HG02943 (cell line): ENCODE results near the gene CNIH2.

Source experiments
- ATAC-seq: cut with Tn5 transposase; IDR thresholded peaks from one replicate; pipeline ENCODE4 v1.9.1; 2021; ENCODE audit warnings: mild to moderate bottlenecking, low read depth, moderate library complexity; ENCODE audit not compliant: unreplicated experiment

CNIH2 gene

DNA sequence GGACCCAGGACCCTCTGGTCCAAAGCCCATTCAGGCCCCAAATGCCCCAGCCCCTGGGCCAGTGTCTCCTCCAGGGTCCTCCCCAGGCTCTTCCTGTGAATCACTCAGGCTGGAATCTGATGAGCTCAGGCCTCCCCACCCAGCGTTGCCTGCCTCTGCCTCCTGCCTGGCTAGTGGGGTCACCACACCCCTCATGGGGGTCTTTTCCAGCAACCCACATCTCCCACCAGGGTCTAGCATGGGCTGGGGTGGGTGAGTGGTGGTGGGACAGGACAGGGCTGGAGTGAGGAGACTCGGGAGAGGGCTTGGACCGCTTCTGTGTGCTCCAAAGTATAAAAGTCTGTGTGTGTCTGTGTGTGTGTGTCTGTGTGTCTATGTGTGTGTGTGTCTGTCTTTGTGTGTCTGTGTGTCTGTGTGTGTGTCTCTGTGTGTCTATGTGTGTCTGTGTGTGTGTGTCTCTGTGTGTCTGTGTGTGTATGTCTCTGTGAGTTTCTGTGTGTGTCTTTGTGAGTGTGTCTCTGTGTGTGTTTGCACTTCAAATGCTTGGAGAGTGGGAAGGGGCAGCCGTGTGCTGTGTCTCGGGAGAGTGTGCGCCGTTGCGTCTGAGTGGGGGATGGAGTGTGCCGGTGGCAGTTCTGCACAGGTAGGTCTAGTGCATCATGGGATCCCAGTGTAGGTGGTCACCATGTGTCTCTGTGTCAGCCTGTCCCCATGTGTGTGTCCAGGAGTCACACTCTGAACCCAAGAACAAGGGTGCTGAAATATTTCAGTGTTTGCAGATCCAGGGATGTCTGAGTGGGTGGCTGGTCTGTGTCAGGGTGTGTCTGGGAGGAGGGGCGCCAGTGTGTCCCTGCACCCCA, 49.4 kb downstream of the CNIH2 start:
- ATAC-seq = no peak

DNA sequence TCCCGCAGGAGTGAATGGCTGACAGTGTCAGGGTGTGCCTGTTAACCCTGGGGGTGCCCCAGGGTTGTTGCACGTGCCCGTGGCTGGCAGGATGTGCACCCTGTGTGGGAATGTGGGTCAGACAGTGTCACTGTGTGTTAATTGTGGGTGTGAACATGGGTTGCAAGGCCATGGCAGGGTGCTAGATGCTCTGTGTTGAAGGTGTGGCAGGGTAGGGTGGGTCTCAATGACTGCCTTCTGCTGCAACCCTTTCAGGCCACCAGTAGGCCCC, 50.0 kb downstream of the CNIH2 start:
- no peak for ATAC-seq

DNA sequence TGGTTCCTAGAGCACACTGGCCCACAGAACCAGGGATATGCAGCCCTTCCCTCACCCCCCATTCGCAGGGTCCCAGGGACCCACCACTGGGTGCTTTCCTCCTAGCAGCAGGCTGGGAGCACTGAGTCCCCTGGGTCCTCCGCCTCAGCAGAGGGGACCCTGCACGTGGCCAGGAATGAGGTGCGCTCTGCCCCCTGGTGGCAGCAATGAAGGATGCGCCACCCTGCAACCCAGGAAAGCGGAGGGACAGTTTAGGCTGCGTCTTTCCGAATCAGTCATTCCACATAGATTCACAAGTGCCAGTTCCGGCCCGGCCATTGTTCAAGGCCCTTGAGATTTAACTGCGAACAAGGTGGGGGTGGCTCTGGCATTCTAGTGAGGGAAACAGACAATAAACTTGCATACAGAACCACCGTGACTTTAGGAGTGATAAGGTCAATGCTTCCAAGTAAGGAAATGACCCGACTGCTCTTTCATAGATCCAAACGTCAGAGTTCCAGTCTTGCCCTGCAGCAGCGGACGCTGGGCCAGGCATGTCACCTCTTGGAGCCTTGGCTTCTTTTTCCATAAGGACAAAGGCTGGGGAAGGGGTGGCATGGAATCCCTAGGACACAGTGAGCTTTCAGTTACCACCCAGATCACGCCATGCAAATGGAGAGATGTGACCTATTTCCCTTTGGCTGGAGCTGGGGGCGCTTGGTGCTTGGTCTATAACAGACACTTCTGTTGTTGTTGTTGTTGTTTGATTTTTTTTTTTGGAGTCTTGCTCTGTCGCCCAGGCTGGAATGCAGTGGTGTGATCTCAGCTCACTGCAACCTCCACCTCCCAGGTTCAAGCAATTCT, 50.5 kb downstream of the CNIH2 start:
- no peak for ATAC-seq

DNA sequence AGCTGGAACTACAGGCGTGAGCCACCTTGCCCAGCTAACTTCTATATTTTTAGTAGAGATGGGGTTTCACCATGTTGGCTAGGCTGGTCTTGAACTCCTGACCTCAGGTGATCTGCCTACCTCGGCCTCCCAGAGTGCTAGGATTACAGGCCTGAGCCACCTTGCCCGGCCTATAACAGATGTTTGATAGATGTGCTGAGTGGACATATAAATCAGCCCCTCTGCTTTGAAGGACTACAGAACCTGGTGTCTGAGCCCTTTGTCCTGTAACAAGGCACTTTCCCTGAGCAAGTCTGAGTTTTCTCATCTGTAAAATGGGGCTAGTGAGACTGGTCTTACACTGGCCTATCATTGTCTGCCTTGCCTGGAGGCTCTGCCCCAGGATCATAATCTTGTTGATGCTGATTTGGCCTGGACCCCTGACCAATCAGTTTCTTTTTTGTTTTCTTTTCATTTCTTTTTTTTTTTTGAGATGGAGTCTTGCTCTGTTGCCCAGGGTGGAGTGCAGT, 51.2 kb downstream of the CNIH2 start:
- ATAC-seq = no peak

DNA sequence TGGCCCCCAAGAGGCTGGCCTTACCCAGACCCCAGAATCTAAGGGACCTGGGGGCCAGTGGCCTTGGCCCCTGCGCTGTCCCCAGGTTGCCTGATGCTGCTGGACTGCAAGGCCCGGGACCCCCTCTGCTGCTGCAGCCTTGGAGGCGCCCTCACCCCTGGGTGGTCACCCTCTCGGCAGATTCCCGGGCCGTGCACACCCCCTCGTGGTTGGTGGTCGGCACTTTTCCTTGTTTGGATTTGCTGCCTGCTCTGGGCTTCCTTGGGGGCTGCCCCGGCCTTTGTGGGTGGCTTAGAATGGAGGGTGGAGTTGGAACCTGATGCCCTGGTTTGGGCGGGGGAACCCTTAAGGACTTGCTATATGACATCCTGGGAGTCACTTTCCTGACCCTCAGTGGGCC, 53.0 kb downstream of the CNIH2 start:
- ATAC-seq = no peak

DNA sequence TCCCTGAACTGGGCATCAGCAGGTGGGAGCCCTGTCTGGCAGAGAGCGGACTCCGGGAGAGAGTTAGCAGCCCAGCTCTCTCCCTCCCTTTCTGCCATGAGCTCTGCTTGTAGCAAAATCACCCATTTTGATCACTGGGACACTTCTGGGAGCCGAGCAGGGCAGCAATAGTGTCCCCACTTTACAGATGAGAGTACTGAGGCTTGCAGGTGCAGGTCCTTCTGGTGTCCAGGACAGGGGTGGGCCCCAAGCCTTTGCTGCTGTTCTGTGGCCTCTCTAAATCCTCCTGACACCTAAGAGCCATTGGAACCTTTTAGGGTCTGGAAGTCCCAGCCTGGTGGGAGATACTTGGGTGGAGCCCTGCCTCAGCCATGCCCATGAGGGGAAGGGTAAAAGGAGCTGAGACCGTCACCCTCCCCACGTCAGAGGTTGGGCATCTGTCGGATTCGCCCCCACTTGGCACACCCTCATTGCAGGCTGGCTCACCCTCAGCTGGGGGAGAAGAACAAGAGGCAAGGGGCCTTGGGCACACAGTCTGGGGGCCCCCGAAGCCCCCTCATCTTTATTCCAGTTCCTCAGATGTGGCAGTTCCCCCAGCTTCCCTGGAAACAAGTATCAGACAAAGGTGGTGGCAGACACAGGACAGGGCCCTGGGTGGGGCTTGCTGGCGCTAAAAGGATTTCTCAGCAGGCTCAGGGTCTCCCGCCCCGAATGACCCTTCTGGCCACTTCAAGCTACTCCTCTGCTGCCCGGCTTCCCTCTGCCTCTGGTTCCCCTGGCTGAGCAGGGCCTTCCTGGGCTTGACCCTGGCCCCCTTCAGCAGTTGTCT, 53.8 kb downstream of the CNIH2 start:
- ATAC-seq = no peak

DNA sequence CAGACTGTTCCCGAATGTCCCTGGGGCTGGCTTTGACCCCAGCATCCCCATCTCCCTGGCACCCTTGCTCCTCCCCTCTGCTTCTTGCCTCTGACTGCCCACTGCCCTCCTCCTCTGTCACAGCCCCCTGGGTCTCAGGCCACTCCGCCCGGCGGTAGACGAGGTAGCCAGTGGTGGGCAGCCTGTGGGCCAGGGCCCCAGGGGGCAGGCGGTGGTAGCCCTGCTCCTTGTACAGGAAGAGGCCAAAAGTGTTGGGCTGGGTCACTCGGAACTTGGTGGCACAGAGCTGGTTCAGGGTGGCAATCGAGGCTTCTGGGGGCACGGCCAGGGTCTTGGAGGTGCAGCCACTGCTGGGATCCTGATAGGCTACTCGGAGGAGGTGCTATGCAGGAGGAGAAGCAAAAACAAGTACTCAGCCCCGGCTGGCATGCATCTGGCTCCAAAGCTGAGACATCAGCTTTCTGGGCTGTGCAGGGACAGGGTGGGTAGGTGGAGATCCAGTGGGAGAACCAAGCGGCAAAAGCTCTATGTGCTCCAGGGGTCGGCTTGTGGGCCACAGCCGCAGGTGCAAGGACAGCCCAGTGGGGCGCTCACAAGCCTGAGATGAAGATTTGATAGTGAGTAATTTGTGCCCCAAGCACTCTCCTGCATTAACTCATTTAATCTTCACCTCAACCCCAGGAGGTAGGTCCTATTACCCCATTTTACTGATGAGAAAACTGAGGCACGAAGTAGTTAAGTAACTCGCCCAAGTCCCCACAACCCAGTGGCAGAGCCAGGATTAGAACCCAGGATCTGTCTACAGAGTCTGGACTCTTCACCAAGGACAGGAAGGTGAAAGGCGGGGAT, 54.6 kb downstream of the CNIH2 start:
- ATAC-seq = no peak

DNA sequence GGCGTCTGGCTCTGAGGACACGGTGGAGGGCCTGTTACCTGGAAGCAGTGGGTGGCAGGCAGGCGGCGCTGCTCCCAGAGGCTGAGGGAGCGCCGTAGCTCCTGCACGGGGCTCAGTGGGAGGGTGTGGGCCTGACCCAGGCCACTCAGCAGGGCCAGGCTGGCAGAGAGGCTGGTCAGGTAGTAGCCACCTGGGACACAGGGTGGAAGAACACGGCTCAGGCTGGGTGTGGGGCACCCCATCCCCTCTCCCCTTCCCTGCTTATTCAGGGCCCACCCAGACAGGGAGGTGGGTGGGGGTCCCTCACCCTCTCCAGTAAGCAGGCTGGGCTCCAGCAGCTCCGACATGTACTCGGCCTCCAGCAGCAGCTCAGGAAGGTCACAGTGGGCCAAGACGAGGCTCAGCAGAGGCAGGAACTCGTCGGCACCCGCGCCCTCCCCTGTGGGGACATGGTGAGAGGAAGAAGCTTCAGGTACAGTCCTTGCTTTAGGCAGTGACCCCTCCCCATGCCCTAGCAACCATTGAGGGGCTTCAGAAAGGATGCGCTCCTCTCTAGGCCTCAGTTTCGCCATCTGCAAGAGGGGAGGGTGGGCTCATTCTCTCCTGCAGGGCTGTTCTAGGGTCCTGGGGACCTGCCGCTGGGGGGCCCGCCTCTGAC, 55.4 kb downstream of the CNIH2 start:
- no peak for ATAC-seq
